Liver (tissue), 9 donors: ENCODE results near the gene RRP8. TPM values are rescaled to one million over a fixed set of nuclear protein-coding genes. Genes with fewer than 3 reads are reported as not detected.

ENCODE experiments used
- DNase-seq: peaks from one replicate; pipeline ENCODE4 v3.0.0-alpha.2; 2017; ENCODE audit warnings: low spot score
- H3K27ac ChIP-seq, 2 donors: one replicate each; pipeline ENCODE4 v1.7.0; 2013; ENCODE audit warnings: inconsistent platforms in 2 of 2, low read length in 2 of 2, control low read depth in 1 of 2, low read depth in 1 of 2, mild to moderate bottlenecking in 1 of 2
- H3K27me3 ChIP-seq, 4 donors: one replicate each; pipeline versions ENCODE4 v1.6.1 to v1.7.0; 2013; ENCODE audit warnings: low read length in 3 of 4, inconsistent platforms in 1 of 4, mild to moderate bottlenecking in 1 of 4, moderate library complexity in 1 of 4; ENCODE audit not compliant: control insufficient read depth in 4 of 4, insufficient read depth in 4 of 4
- H3K36me3 ChIP-seq, 4 donors: one replicate each; pipeline versions ENCODE4 v1.6.1 to v1.7.0; 2013; ENCODE audit warnings: low read length in 3 of 4, mild to moderate bottlenecking in 3 of 4, low read depth in 1 of 4, moderate library complexity in 1 of 4; ENCODE audit not compliant: control insufficient read depth in 4 of 4, insufficient read depth in 3 of 4
- H3K4me1 ChIP-seq, 4 donors: one replicate each; pipeline versions ENCODE4 v1.6.1 to v1.7.0; 2013; ENCODE audit warnings: low read length in 3 of 4, mild to moderate bottlenecking in 3 of 4, moderate library complexity in 1 of 4; ENCODE audit not compliant: control insufficient read depth in 4 of 4, insufficient read depth in 4 of 4
- H3K4me3 ChIP-seq, 3 donors: one replicate each; pipeline versions ENCODE4 v1.6.1 to v1.7.0; 2013; ENCODE audit warnings: low read length in 3 of 3, control low read depth in 1 of 3, low read depth in 1 of 3, mild to moderate bottlenecking in 1 of 3
- H3K9ac ChIP-seq, 2 donors: one replicate each; pipeline ENCODE4 v1.7.0; 2013; ENCODE audit warnings: low read length in 2 of 2, mild to moderate bottlenecking in 2 of 2, moderate library complexity in 2 of 2, control low read depth in 1 of 2, low read depth in 1 of 2
- H3K9me3 ChIP-seq, 4 donors: one replicate each; pipeline versions ENCODE4 v1.6.1 to v1.7.0; 2013; ENCODE audit warnings: low read length in 3 of 4; ENCODE audit not compliant: control insufficient read depth in 4 of 4
- EGR1 ChIP-seq, 2 donors: IDR thresholded peaks; 2 replicates each; pipeline ENCODE4 v1.6.1; 2016 to 2018; ENCODE audit warnings: antibody characterized with exemption in 2 of 2, low read depth in 2 of 2
- FOXA1 ChIP-seq: IDR thresholded peaks from 2 replicates; pipeline ENCODE4 v1.6.1; 2016; ENCODE audit warnings: antibody characterized with exemption
- FOXA2 ChIP-seq: IDR thresholded peaks from 2 replicates; pipeline ENCODE4 v1.6.1; 2016; ENCODE audit warnings: antibody characterized with exemption
- GABPA ChIP-seq, 2 donors: IDR thresholded peaks in 1 of 2; conservative IDR thresholded peaks in 1 of 2; 2 replicates each; pipeline ENCODE4 v1.6.1; 2016; ENCODE audit warnings: antibody characterized with exemption in 2 of 2, mild to moderate bottlenecking in 1 of 2, moderate library complexity in 1 of 2
- HNF4A ChIP-seq, 2 donors: conservative IDR thresholded peaks; 2 replicates each; pipeline ENCODE4 v1.6.1; 2016; ENCODE audit warnings: antibody characterized with exemption in 2 of 2, mild to moderate bottlenecking in 2 of 2
- HNF4G ChIP-seq: IDR thresholded peaks from 2 replicates; pipeline ENCODE4 v1.6.1; 2016; ENCODE audit warnings: antibody characterized with exemption
- JUND ChIP-seq, 2 donors: IDR thresholded peaks; 2 replicates each; pipeline ENCODE4 v1.6.1; 2016; ENCODE audit warnings: antibody characterized with exemption in 2 of 2
- NR2F2 ChIP-seq: IDR thresholded peaks from 2 replicates; pipeline ENCODE4 v1.6.1; 2016; ENCODE audit warnings: antibody characterized with exemption
- RAD21 ChIP-seq, 2 donors: IDR thresholded peaks; 2 replicates each; pipeline ENCODE4 v1.6.1; 2016; ENCODE audit warnings: antibody characterized with exemption in 2 of 2, mild to moderate bottlenecking in 2 of 2
- RXRA ChIP-seq, 2 donors: IDR thresholded peaks; 2 replicates each; pipeline ENCODE4 v1.6.1; 2017 to 2018; ENCODE audit warnings: antibody characterized with exemption in 2 of 2, mild to moderate bottlenecking in 1 of 2
- SP1 ChIP-seq: IDR thresholded peaks from 2 replicates; pipeline ENCODE4 v1.6.1; 2018; ENCODE audit warnings: antibody characterized with exemption, mild to moderate bottlenecking
- TAF1 ChIP-seq: conservative IDR thresholded peaks from 2 replicates; pipeline ENCODE4 v1.6.1; 2016; ENCODE audit warnings: antibody characterized with exemption, mild to moderate bottlenecking
- YY1 ChIP-seq: IDR thresholded peaks from 2 replicates; pipeline ENCODE4 v1.6.1; 2016; ENCODE audit warnings: antibody characterized with exemption, mild to moderate bottlenecking
- WGBS: extraction: QIAGEN DNeasy Blood & Tissue Kit; methylation state at CpG from one replicate; pipeline ENCODE4 v1.1.7; 2013; 5-methylcytosine and 5-hydroxymethylcytosine counted together
- polyA plus RNA-seq, 2 donors: library from polyadenylated mRNA; stranded (reverse) in 1 of 2; unstranded in 1 of 2; fragments of 200-250 nt in 1 of 2; fragments of >200 nt in 1 of 2; fragmentation: Nextera tagmentation in 1 of 2; extraction: Ambion mirVana in 1 of 2; gene quantifications; one replicate each; pipeline versions ENCODE4 v1.2.1 to v1.2.3, GENCODE V29; 2013 to 2015
- total RNA-seq, 2 donors: library from RNA; depleted of rRNA; stranded (reverse); fragments of >200 nt; gene quantifications; one replicate each; pipeline ENCODE4 v1.2.3, GENCODE V29; 2014
- TF ChIP-seq, protein P1 (sequence below): fragments of 150-350 bp; IDR thresholded peaks from 2 replicates; pipeline ENCODE4 v1.5.1; 2017; ENCODE audit warnings: improper control_type of control experiment, low read depth, low read length; ENCODE audit not compliant: missing input control
- TF ChIP-seq, protein P2 (sequence below): IDR thresholded peaks from 2 replicates; pipeline ENCODE4 v1.6.1; 2016; ENCODE audit warnings: antibody characterized with exemption
- TF ChIP-seq, protein P3 (sequence below): IDR thresholded peaks from 2 replicates; pipeline ENCODE4 v1.6.1; 2016; ENCODE audit warnings: antibody characterized with exemption
- TF ChIP-seq, protein P4 (sequence below): IDR thresholded peaks from 2 replicates; pipeline ENCODE4 v1.6.1; 2016; ENCODE audit warnings: antibody characterized with exemption
- TF ChIP-seq, protein P5 (sequence below): IDR thresholded peaks from 2 replicates; pipeline ENCODE4 v1.6.1; 2016; ENCODE audit warnings: antibody characterized with exemption, mild to moderate bottlenecking
- donor health status: healthy.
- donor health status: healthy.
- donor health status: healthy.
- donor health status: healthy.
- donor health status: healthy.

RRP8 gene
- total and polyA plus RNA-seq, 4 donors, result 10.3 to 12.6 (median 11.2) TPM

DNA sequence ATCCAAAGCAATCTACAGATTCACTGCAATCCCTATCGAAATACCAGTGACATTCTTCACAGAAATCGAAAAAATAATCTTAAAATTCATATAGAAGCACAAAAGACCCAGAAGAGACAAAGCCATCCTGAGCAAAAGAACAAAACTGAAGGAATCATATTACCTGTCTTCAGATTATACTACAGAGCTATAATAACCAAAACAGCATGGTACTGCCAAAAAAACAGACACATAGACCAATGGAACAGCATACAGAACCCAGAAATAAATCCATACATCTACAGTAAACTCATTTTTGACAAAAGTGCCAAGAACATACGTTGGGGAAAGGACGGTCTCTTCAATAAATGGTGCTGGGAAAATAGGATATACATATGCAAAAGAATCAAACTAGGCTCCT is 18.9 kb downstream of the RRP8 start:
- Histone ChIP-seq H3K27me3 (no peaks in the 10 kb centered on the region), H3K9me3 (peaks cover 0 to 9% (median 3%) of the 10 kb centered on the region in 4 donors), H3K9ac (no peak overlapping the region), H3K4me1 (peaks cover 0 to 3% (median 1%) of the 10 kb centered on the region in 4 donors), H3K4me3 (no peak overlapping the region), H3K27ac (no peak overlapping the region), H3K36me3 (peaks cover 0 to 2% (median 0%) of the 10 kb centered on the region in 4 donors)
- WGBS, result 96% methylated on average over 4 of the region's 4 CpGs
- no peak for TF ChIP-seq GABPA (IDR thresholded peaks at IDR 0.05 in 1 of 2, conservative IDR thresholded peaks at IDR 0.05 in 1 of 2)
- TF ChIP-seq RAD21 (IDR thresholded peaks at IDR 0.05), result no peak
- TF ChIP-seq, protein P1, sequence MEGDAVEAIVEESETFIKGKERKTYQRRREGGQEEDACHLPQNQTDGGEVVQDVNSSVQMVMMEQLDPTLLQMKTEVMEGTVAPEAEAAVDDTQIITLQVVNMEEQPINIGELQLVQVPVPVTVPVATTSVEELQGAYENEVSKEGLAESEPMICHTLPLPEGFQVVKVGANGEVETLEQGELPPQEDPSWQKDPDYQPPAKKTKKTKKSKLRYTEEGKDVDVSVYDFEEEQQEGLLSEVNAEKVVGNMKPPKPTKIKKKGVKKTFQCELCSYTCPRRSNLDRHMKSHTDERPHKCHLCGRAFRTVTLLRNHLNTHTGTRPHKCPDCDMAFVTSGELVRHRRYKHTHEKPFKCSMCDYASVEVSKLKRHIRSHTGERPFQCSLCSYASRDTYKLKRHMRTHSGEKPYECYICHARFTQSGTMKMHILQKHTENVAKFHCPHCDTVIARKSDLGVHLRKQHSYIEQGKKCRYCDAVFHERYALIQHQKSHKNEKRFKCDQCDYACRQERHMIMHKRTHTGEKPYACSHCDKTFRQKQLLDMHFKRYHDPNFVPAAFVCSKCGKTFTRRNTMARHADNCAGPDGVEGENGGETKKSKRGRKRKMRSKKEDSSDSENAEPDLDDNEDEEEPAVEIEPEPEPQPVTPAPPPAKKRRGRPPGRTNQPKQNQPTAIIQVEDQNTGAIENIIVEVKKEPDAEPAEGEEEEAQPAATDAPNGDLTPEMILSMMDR, result no peak
- TF ChIP-seq EGR1 (IDR thresholded peaks at IDR 0.05; ENCODE audit: low read depth in 2 of 2), result no peak
- no peak for TF ChIP-seq HNF4G
- TF ChIP-seq NR2F2, result no peak
- TF ChIP-seq, protein P2, sequence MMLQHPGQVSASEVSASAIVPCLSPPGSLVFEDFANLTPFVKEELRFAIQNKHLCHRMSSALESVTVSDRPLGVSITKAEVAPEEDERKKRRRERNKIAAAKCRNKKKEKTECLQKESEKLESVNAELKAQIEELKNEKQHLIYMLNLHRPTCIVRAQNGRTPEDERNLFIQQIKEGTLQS, result no peak
- TF ChIP-seq JUND (IDR thresholded peaks at IDR 0.05), result no peak
- TF ChIP-seq, protein P3, sequence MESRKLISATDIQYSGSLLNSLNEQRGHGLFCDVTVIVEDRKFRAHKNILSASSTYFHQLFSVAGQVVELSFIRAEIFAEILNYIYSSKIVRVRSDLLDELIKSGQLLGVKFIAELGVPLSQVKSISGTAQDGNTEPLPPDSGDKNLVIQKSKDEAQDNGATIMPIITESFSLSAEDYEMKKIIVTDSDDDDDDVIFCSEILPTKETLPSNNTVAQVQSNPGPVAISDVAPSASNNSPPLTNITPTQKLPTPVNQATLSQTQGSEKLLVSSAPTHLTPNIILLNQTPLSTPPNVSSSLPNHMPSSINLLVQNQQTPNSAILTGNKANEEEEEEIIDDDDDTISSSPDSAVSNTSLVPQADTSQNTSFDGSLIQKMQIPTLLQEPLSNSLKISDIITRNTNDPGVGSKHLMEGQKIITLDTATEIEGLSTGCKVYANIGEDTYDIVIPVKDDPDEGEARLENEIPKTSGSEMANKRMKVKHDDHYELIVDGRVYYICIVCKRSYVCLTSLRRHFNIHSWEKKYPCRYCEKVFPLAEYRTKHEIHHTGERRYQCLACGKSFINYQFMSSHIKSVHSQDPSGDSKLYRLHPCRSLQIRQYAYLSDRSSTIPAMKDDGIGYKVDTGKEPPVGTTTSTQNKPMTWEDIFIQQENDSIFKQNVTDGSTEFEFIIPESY, result no peak
- no peak for TF ChIP-seq FOXA2
- TF ChIP-seq, protein P4, sequence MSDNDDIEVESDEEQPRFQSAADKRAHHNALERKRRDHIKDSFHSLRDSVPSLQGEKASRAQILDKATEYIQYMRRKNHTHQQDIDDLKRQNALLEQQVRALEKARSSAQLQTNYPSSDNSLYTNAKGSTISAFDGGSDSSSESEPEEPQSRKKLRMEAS, result no peak
- TF ChIP-seq HNF4A (conservative IDR thresholded peaks at IDR 0.05), result no peak
- TF ChIP-seq YY1, result no peak
- TF ChIP-seq SP1, result no peak
- DNase-seq, result no peak

DNA sequence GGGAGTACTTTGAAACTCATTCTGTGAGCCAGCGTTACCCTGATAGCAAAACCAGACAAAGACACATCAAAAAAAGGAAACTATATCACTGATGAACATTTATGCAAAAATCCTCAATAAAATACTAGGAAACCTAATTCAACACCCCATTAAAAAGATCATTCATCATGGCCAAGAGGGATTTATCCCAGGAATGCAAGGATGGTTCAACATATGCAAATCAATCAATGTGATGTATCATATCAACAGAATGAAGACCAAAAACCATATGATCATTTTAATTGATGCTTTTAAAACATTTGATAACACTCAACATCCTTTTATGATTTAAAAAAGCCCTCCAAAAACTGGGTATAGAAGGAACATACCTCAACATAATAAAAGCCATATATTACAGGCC is 19.8 kb downstream of the RRP8 start:
- Histone ChIP-seq H3K9ac (no peak overlapping the region), H3K4me3 (no peak overlapping the region), H3K9me3 (peaks cover 0 to 9% (median 3%) of the 10 kb centered on the region in 4 donors), H3K27me3 (no peaks in the 10 kb centered on the region), H3K36me3 (peaks cover 0 to 2% (median 0%) of the 10 kb centered on the region in 4 donors), H3K27ac (no peak overlapping the region), H3K4me1 (peaks cover 0 to 3% (median 1%) of the 10 kb centered on the region in 4 donors)
- 97% methylated on average over 1 of the region's 1 CpG for WGBS
- no peak for TF ChIP-seq TAF1
- TF ChIP-seq YY1, result no peak
- no peak for TF ChIP-seq RXRA (IDR thresholded peaks at IDR 0.05)
- TF ChIP-seq RAD21 (IDR thresholded peaks at IDR 0.05), result no peak
- TF ChIP-seq, protein P5, sequence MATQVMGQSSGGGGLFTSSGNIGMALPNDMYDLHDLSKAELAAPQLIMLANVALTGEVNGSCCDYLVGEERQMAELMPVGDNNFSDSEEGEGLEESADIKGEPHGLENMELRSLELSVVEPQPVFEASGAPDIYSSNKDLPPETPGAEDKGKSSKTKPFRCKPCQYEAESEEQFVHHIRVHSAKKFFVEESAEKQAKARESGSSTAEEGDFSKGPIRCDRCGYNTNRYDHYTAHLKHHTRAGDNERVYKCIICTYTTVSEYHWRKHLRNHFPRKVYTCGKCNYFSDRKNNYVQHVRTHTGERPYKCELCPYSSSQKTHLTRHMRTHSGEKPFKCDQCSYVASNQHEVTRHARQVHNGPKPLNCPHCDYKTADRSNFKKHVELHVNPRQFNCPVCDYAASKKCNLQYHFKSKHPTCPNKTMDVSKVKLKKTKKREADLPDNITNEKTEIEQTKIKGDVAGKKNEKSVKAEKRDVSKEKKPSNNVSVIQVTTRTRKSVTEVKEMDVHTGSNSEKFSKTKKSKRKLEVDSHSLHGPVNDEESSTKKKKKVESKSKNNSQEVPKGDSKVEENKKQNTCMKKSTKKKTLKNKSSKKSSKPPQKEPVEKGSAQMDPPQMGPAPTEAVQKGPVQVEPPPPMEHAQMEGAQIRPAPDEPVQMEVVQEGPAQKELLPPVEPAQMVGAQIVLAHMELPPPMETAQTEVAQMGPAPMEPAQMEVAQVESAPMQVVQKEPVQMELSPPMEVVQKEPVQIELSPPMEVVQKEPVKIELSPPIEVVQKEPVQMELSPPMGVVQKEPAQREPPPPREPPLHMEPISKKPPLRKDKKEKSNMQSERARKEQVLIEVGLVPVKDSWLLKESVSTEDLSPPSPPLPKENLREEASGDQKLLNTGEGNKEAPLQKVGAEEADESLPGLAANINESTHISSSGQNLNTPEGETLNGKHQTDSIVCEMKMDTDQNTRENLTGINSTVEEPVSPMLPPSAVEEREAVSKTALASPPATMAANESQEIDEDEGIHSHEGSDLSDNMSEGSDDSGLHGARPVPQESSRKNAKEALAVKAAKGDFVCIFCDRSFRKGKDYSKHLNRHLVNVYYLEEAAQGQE, result no peak
- TF ChIP-seq, protein P3, result no peak
- TF ChIP-seq EGR1 (IDR thresholded peaks at IDR 0.05; ENCODE audit: low read depth in 2 of 2), result no peak
- no peak for TF ChIP-seq HNF4G
- TF ChIP-seq, protein P1, result no peak
- TF ChIP-seq, protein P2, result no peak
- TF ChIP-seq, protein P4, result no peak
- no peak for TF ChIP-seq SP1
- TF ChIP-seq FOXA1, result no peak
- TF ChIP-seq NR2F2, result no peak
- no peak for TF ChIP-seq GABPA (IDR thresholded peaks at IDR 0.05 in 1 of 2, conservative IDR thresholded peaks at IDR 0.05 in 1 of 2)
- no peak for TF ChIP-seq JUND (IDR thresholded peaks at IDR 0.05)
- TF ChIP-seq FOXA2, result no peak
- no peak for DNase-seq
